ENCODE measurements around the gene TMEM213. TPM values are rescaled to one million over a fixed set of nuclear protein-coding genes. Genes with fewer than 3 reads are reported as not detected.

The TMEM213 gene
- total and polyA plus RNA-seq, 9 of the 15 experiments (the other 6 are each of a cell fraction or from before 2014, with no cell fraction given): not detected

GRCh38 chr7:138755331-138755747 lies 42.5 kb upstream of the TMEM213 start (continued):
- no peak for TF ChIP-seq TRIM24 (IDR thresholded peaks at IDR 0.05)
- no peak for TF ChIP-seq HMBOX1 (IDR thresholded peaks at IDR 0.05)
- no peak for TF ChIP-seq SAP30 (IDR thresholded peaks at IDR 0.05; ENCODE audit: borderline replicate concordance, insufficient read depth, low read depth, low read length, poor library complexity, severe bottlenecking)
- TF ChIP-seq ATF2 (CRISPR knock-in tag; IDR thresholded peaks at IDR 0.05): no peak

- no peaks in the 10 kb centered on the region for H3K36me3 ChIP-seq (ENCODE audit: control insufficient read depth, insufficient read depth, low read length)
- peaks cover 3% of the 10 kb centered on the region for H3K9me1 ChIP-seq (ENCODE audit: control insufficient read depth, insufficient read depth, low read length)
- no peak overlapping the region for H2AFZ ChIP-seq (ENCODE audit: low read depth, low read length)
- H4K20me1 ChIP-seq (replicated peaks; ENCODE audit: control insufficient read depth, insufficient read depth, low read length): 0 out of 2 replicates have a peak, but pooled peaks cover 2% of the 10 kb centered on the region
- H3K9me3 ChIP-seq (replicated peaks; ENCODE audit: control insufficient read depth, insufficient read depth, low read depth, low read length): no peaks in the 10 kb centered on the region
- H3K4me1 ChIP-seq (replicated peaks in 1 of 2; ENCODE audit: control insufficient read depth in 2 of 2, insufficient read depth in 2 of 2, low read length in 2 of 2): peaks cover 0 to 3% of the 10 kb centered on the region in 2 experiments; a peak in 1 of 5 replicates
- no peak overlapping the region for H3K4me3 ChIP-seq
- no peaks in the 10 kb centered on the region for H3K79me2 ChIP-seq (ENCODE audit: control insufficient read depth, insufficient read depth, low read length)
- FAIRE-seq (no peak), DNase-seq (ENCODE audit: extremely low read depth in 1 of 4, low spot score in 3 of 4) (no peak), ATAC-seq (no peak)
- TF ChIP-seq ARNT (IDR thresholded peaks at IDR 0.05) (no peak), OTX1 (CRISPR knock-in tag; IDR thresholded peaks at IDR 0.05) (no peak)
- BruUV-seq (replicated peaks): no TSS peak
- in situ Hi-C loops (cut with MboI): no loop called here
- CTCF ChIA-PET (ENCODE audit: low intra/inter-chr PET ratio): no interaction called here
- no peak overlapping the region for H3K9ac ChIP-seq (ENCODE audit: insufficient read depth in 1 of 2, low read depth in 2 of 2, low read length in 2 of 2)
- intact Hi-C loops (cut with micrococcal nuclease): no loop called here
- under 1% methylated on average over 4 of the region's 4 CpGs for WGBS (ENCODE audit: insufficient coverage, low coverage, missing lambda C conversion rate)
- peaks cover 55 to 58% of the 10 kb centered on the region in 2 experiments for H3K27me3 ChIP-seq (ENCODE audit: control insufficient read depth in 2 of 2, insufficient read depth in 2 of 2, low read length in 2 of 2)
- H3K4me2 ChIP-seq (ENCODE audit: insufficient read depth, low read length): no peak overlapping the region
- no peak overlapping the region for H3K27ac ChIP-seq (ENCODE audit: extremely low read depth, low read depth, low read length)
- POLR2A ChIA-PET: interaction anchor here (0.7 to 1.4 kb wide), 2 partner anchors 9 to 469 kb away, joined by 3 read pairs; no protein-coding TSS in a partner anchor
These were observed 41.8 kb upstream of the TMEM213 start for GRCh38 chr7:138755842-138756590.
